Endothelial cell of umbilical vein (primary cell): ENCODE results near the gene RNF5. TPM values are rescaled to one million over a fixed set of nuclear protein-coding genes. Genes with fewer than 3 reads are reported as not detected.

Source experiments
- BruUV-seq: library from RNA; stranded (reverse); fragments of 400-500 nt; replicated peaks from 2 replicates; lab custom pipeline; 2021; lab: Mats Ljungman, UMichigan
- CTCF ChIA-PET: fragments of 300-600, 350-600 bp; sonication (Branson Sonifier 250); formaldehyde crosslinking; loops from one replicate; lab custom pipeline; 2021; ENCODE audit warnings: antibody characterized with exemption, inconsistent platforms; lab: Charles Lee
- POLR2A ChIA-PET: fragments of 300-600, 350-600 bp; sonication (Branson Sonifier 250); formaldehyde crosslinking; loops from one replicate; lab custom pipeline; 2021; ENCODE audit warnings: antibody characterized with exemption, inconsistent platforms; lab: Charles Lee
- DNase-seq: peaks from one replicate; pipeline ENCODE4 v3.0.0-alpha.2; 2011; ENCODE audit warnings: low read depth, low spot score
- FAIRE-seq: peaks from 2 replicates; lab custom pipeline; 2011; peaks lifted over from hg19 to GRCh38; lab: Jason Lieb, UNC
- H2AFZ ChIP-seq: 2 replicates; pipeline ENCODE4 v1.6.0; 2012; ENCODE audit warnings: low read depth, low read length, control low read depth, inconsistent platforms
- H3K27ac ChIP-seq: 2 replicates; pipeline ENCODE4 v1.5.1; 2011; ENCODE audit warnings: low read depth, mild to moderate bottlenecking, control low read depth, low read length, moderate library complexity; ENCODE audit not compliant: insufficient read depth
- H3K27me3 ChIP-seq, 2 experiments: 2 replicates each; pipeline versions ENCODE4 v1.6.0 to v1.6.1; 2011; ENCODE audit warnings: low read length in 2 of 2, mixed read lengths in 1 of 2; ENCODE audit not compliant: control insufficient read depth in 2 of 2, insufficient read depth in 2 of 2
- H3K36me3 ChIP-seq, 2 experiments: 2 replicates in 1 of 2; 3 replicates in 1 of 2; pipeline ENCODE4 v1.5.1; 2011; ENCODE audit warnings: low read length in 2 of 2, mild to moderate bottlenecking in 1 of 2, moderate library complexity in 1 of 2; ENCODE audit not compliant: control insufficient read depth in 2 of 2, insufficient read depth in 2 of 2; ENCODE audit errors: extremely low read depth in 1 of 2
- H3K4me1 ChIP-seq: 3 replicates; pipeline ENCODE4 v1.5.1; 2011; ENCODE audit warnings: mild to moderate bottlenecking, low read length; ENCODE audit not compliant: control insufficient read depth, insufficient read depth; ENCODE audit errors: extremely low read depth
- H3K4me2 ChIP-seq: 2 replicates; pipeline ENCODE4 v1.6.1; 2011; ENCODE audit warnings: low read length, control low read depth, mixed read lengths; ENCODE audit not compliant: insufficient read depth
- H3K4me3 ChIP-seq, 3 experiments: fragments of 200-600 bp in 1 of 3; sonication (generic), shearing (Covaris generic) in 1 of 3; replicated peaks in 1 of 3; 2 replicates each; pipeline ENCODE4 v1.5.1; 2011 to 2016; ENCODE audit warnings: control low read depth in 3 of 3, low read length in 3 of 3, mild to moderate bottlenecking in 2 of 3, inconsistent platforms in 1 of 3, low read depth in 1 of 3, moderate library complexity in 1 of 3; ENCODE audit not compliant: insufficient read depth in 1 of 3
- H3K79me2 ChIP-seq: 2 replicates; pipeline ENCODE4 v1.6.0; 2012; ENCODE audit warnings: low read length, inconsistent platforms; ENCODE audit not compliant: control insufficient read depth, insufficient read depth
- H3K9ac ChIP-seq: replicated peaks from 2 replicates; pipeline ENCODE3; 2011; ENCODE audit warnings: low read length, control low read depth; ENCODE audit not compliant: insufficient read depth; ENCODE audit errors: extremely low read depth
- H3K9me1 ChIP-seq: replicated peaks from 3 replicates; pipeline ENCODE4 v1.6.0; 2011; ENCODE audit warnings: mild to moderate bottlenecking, low read length; ENCODE audit not compliant: control insufficient read depth, insufficient read depth; ENCODE audit errors: extremely low read depth
- H3K9me3 ChIP-seq: replicated peaks from 2 replicates; pipeline ENCODE4 v1.5.1; 2012; ENCODE audit warnings: low read length, inconsistent platforms; ENCODE audit not compliant: control insufficient read depth, insufficient read depth
- H4K20me1 ChIP-seq: replicated peaks from 2 replicates; pipeline ENCODE3; 2011; ENCODE audit warnings: mild to moderate bottlenecking, low read length; ENCODE audit not compliant: control insufficient read depth, insufficient read depth; ENCODE audit errors: extremely low read depth
- CTCF ChIP-seq, 2 donors: IDR thresholded peaks; 1 replicate in 1 of 2; 2 replicates in 1 of 2; pipeline ENCODE4 v1.5.1; 2011; ENCODE audit warnings: low read length in 2 of 2, mild to moderate bottlenecking in 2 of 2, moderate library complexity in 2 of 2, control low read depth in 1 of 2, inconsistent platforms in 1 of 2, low read depth in 1 of 2; ENCODE audit not compliant: insufficient read depth in 1 of 2; ENCODE audit errors: extremely low read depth in 1 of 2
- EZH2 ChIP-seq: IDR thresholded peaks from 2 replicates; pipeline ENCODE4 v1.6.1; 2012; ENCODE audit warnings: borderline replicate concordance, low read depth, mild to moderate bottlenecking, moderate library complexity, low read length, inconsistent platforms; ENCODE audit not compliant: severe bottlenecking
- FOS ChIP-seq: IDR thresholded peaks from 2 replicates; pipeline ENCODE4 v1.6.1; 2011; ENCODE audit warnings: mild to moderate bottlenecking, low read length, moderate library complexity, borderline replicate concordance; ENCODE audit not compliant: insufficient read depth
- GATA2 ChIP-seq: IDR thresholded peaks from 2 replicates; pipeline ENCODE4 v1.7.0; 2011; ENCODE audit warnings: low read depth, mild to moderate bottlenecking, moderate library complexity, mixed read lengths, low read length; ENCODE audit not compliant: insufficient read length, insufficient read depth
- JUN ChIP-seq: IDR thresholded peaks from 2 replicates; pipeline ENCODE4 v1.6.1; 2011; ENCODE audit warnings: borderline replicate concordance, low read depth; ENCODE audit not compliant: insufficient read length, insufficient read depth
- MAX ChIP-seq: IDR thresholded peaks from 2 replicates; pipeline ENCODE4 v1.6.1; 2011; ENCODE audit not compliant: insufficient read depth, insufficient read length
- MYC ChIP-seq: IDR thresholded peaks from one replicate; pipeline ENCODE4 v1.6.1; 2011; ENCODE audit warnings: mild to moderate bottlenecking, low read depth, low read length
- POLR2A ChIP-seq: IDR thresholded peaks from 2 replicates; pipeline ENCODE4 v1.6.1; 2012; ENCODE audit warnings: low read depth, mild to moderate bottlenecking, control low read depth, low read length
- POLR2AphosphoS5 ChIP-seq: IDR thresholded peaks from 2 replicates; pipeline ENCODE4 v1.6.1; 2012; ENCODE audit warnings: low read depth, mild to moderate bottlenecking, control low read depth, low read length, moderate library complexity; ENCODE audit not compliant: insufficient read depth
- dilution Hi-C: fragments of 300-500 bp; cut with MboI; formaldehyde crosslinking; loops from one replicate; pipeline ENCODE4 v1.15.0; 2019; ENCODE audit warnings: low sequenced_read_pairs; ENCODE audit not compliant: extremely low pct_ligation_motif_present
- intact Hi-C: fragments of 100-400 bp; cut with micrococcal nuclease; formaldehyde crosslinking; loops from one replicate; pipeline ENCODE4 v1.10.0; 2022
- polyA plus RNA-seq, 4 experiments: library from polyadenylated mRNA; depleted of rRNA in 3 of 4; stranded (reverse) in 3 of 4; unstranded in 1 of 4; fragments of >200 nt; gene quantifications; 2 replicates each; pipeline versions ENCODE4 v1.2.1 to v1.2.3, GENCODE V29; 2011 to 2012; ENCODE audit warnings: missing spikeins in 1 of 4
- total RNA-seq: library from RNA; stranded (reverse); gene quantifications from 2 replicates; pipeline ENCODE4 v1.2.3, GENCODE V29; 2021

Gene RNF5
- total and polyA plus RNA-seq, 2 donors (not counting 3 experiments of a cell fraction or from before 2014, with no cell fraction given), result 49.2 to 100 TPM

GRCh38 chr6:32179766-32180405 lies 1.7 kb downstream of the RNF5 start:
- no peak overlapping the region for H3K9ac ChIP-seq
- peaks cover 14% of the 10 kb centered on the region for H3K79me2 ChIP-seq
- FAIRE-seq (no peak), DNase-seq (no peak)
- peaks cover 3 to 20% of the 10 kb centered on the region in 2 experiments for H3K36me3 ChIP-seq
- no peaks in the 10 kb centered on the region for H3K9me3 ChIP-seq
- H3K27ac ChIP-seq, result no peak overlapping the region
- TF ChIP-seq POLR2AphosphoS5 (no peak), JUN (no peak), MAX (no peak), MYC (no peak), EZH2 (no peak), FOS (no peak), CTCF (IDR thresholded peaks at IDR 0.05; ENCODE audit: extremely low read depth in 1 of 2, insufficient read depth in 1 of 2, low read depth in 1 of 2, low read length in 2 of 2) (no peak), POLR2A (no peak), GATA2 (no peak)
- dilution Hi-C loops, result no loop called here
- H3K9me1 ChIP-seq, result no peaks in the 10 kb centered on the region
- intact Hi-C loops, result loop anchor here (5.0 kb wide), 2 partner anchors 223 to 792 kb away; partner anchors contain the start of genes NELFE and SKIC2
- no peak overlapping the region for H3K4me3 ChIP-seq
- no peaks in the 10 kb centered on the region for H4K20me1 ChIP-seq
- ChIA-PET POLR2A (interaction anchor here (0.7 kb wide), 1 partner anchor 18 kb away, joined by 3 read pairs; no protein-coding TSS in a partner anchor), CTCF (interaction anchor here (1.4 to 1.6 kb wide), 2 partner anchors 12 to 16 kb away, joined by 3 to 8 read pairs; partner anchors contain the start of gene GPSM3)
- H3K4me2 ChIP-seq, result no peak overlapping the region
- no peaks in the 10 kb centered on the region for H3K27me3 ChIP-seq
- H2AFZ ChIP-seq, result no peak overlapping the region
- H3K4me1 ChIP-seq, result peaks cover 27% of the 10 kb centered on the region
- no TSS peak for BruUV-seq
